CD14-positive monocyte (primary cell): Measurements from ENCODE around the gene PIK3R2. TPM values are rescaled to one million over a fixed set of nuclear protein-coding genes. Genes with fewer than 3 reads are reported as not detected.

Experiments
- DNase-seq, 3 donors: peaks; one replicate each; pipeline ENCODE4 v3.0.0-alpha.2; 2011 to 2022
- H2AFZ ChIP-seq: 2 replicates; pipeline ENCODE4 v1.6.0; 2012; ENCODE audit warnings: mild to moderate bottlenecking, low read depth, low read length, inconsistent platforms; ENCODE audit not compliant: insufficient read depth, poor library complexity, severe bottlenecking
- H3K27ac ChIP-seq, 2 donors: 1 replicate in 1 of 2; 2 replicates in 1 of 2; pipeline ENCODE4 v1.5.1; 2012 to 2013; ENCODE audit warnings: low read length in 2 of 2, control low read depth in 1 of 2, inconsistent platforms in 1 of 2, low read depth in 1 of 2, mild to moderate bottlenecking in 1 of 2
- H3K27me3 ChIP-seq, 2 donors: one replicate each; pipeline versions ENCODE4 v1.6.0 to v1.6.1; 2011 to 2013; ENCODE audit warnings: low read length in 2 of 2; ENCODE audit not compliant: control insufficient read depth in 2 of 2, insufficient read depth in 2 of 2
- H3K36me3 ChIP-seq, 2 donors: replicated peaks in 1 of 2; 1 replicate in 1 of 2; 2 replicates in 1 of 2; pipeline versions ENCODE4 v1.5.1 to v1.6.1; 2012 to 2013; ENCODE audit warnings: low read length in 2 of 2, control low read depth in 1 of 2, inconsistent platforms in 1 of 2, mild to moderate bottlenecking in 1 of 2; ENCODE audit not compliant: insufficient read depth in 2 of 2, control insufficient read depth in 1 of 2
- H3K4me1 ChIP-seq, 2 donors: 1 replicate in 1 of 2; 2 replicates in 1 of 2; pipeline versions ENCODE4 v1.5.1 to v1.6.1; 2012 to 2013; ENCODE audit warnings: low read length in 2 of 2, control low read depth in 1 of 2, inconsistent platforms in 1 of 2, mild to moderate bottlenecking in 1 of 2, moderate library complexity in 1 of 2; ENCODE audit not compliant: insufficient read depth in 2 of 2, control insufficient read depth in 1 of 2
- H3K4me2 ChIP-seq: replicated peaks from 2 replicates; pipeline ENCODE3; 2012; ENCODE audit warnings: low read length, moderate library complexity, mild to moderate bottlenecking; ENCODE audit not compliant: poor library complexity, severe bottlenecking; ENCODE audit errors: extremely low read depth
- H3K4me3 ChIP-seq, 3 experiments: fragments of 200-600 bp in 1 of 3; sonication (generic) in 1 of 3; replicated peaks in 1 of 3; 1 replicate in 2 of 3; 2 replicates in 1 of 3; pipeline ENCODE4 v1.5.1; 2011 to 2013; ENCODE audit warnings: low read length in 3 of 3, mild to moderate bottlenecking in 3 of 3, control low read depth in 2 of 3, low read depth in 2 of 3, inconsistent platforms in 1 of 3, moderate library complexity in 1 of 3
- H3K79me2 ChIP-seq: 2 replicates; pipeline ENCODE4 v1.6.0; 2012; ENCODE audit warnings: mild to moderate bottlenecking, control low read depth, inconsistent platforms, low read length, moderate library complexity; ENCODE audit not compliant: insufficient read depth
- H3K9ac ChIP-seq: 2 replicates; pipeline ENCODE4 v1.6.0; 2017; ENCODE audit warnings: low read length, mild to moderate bottlenecking; ENCODE audit not compliant: insufficient read depth, poor library complexity, severe bottlenecking
- H3K9me3 ChIP-seq, 2 donors: replicated peaks in 1 of 2; 1 replicate in 1 of 2; 2 replicates in 1 of 2; pipeline versions ENCODE4 v1.5.1 to v1.6.1; 2012 to 2013; ENCODE audit warnings: low read length in 2 of 2, control low read depth in 1 of 2; ENCODE audit not compliant: control insufficient read depth in 1 of 2, insufficient read depth in 1 of 2
- H4K20me1 ChIP-seq: 2 replicates; pipeline ENCODE4 v1.6.0; 2012; ENCODE audit warnings: mild to moderate bottlenecking, low read length, control low read depth, moderate library complexity; ENCODE audit not compliant: insufficient read depth
- H3K27ac Mint-ChIP-seq, 7 donors: one replicate each; pipeline ENCODE4 v1.8.0; 2020; ENCODE audit warnings: mild to moderate bottlenecking in 7 of 7, mixed read lengths in 7 of 7, moderate library complexity in 6 of 7, inconsistent platforms in 2 of 7
- H3K27me3 Mint-ChIP-seq, 3 donors: one replicate each; pipeline ENCODE4 v1.8.0; 2021 to 2022; ENCODE audit warnings: low read depth in 3 of 3, mild to moderate bottlenecking in 3 of 3, mixed read lengths in 3 of 3, moderate library complexity in 3 of 3, inconsistent platforms in 1 of 3
- H3K36me3 Mint-ChIP-seq, 2 donors: one replicate each; pipeline ENCODE4 v1.8.0; 2020; ENCODE audit warnings: mixed read lengths in 2 of 2, inconsistent platforms in 1 of 2, mild to moderate bottlenecking in 1 of 2
- H3K4me1 Mint-ChIP-seq: one replicate; pipeline ENCODE4 v1.8.0; 2020; ENCODE audit warnings: mild to moderate bottlenecking, mixed read lengths
- H3K4me3 Mint-ChIP-seq, 2 donors: one replicate each; pipeline ENCODE4 v1.8.0; 2020; ENCODE audit warnings: mild to moderate bottlenecking in 2 of 2, mixed read lengths in 2 of 2, moderate library complexity in 1 of 2
- H3K9me3 Mint-ChIP-seq, 7 donors: one replicate each; pipeline ENCODE4 v1.8.0; 2020 to 2022; ENCODE audit warnings: mixed read lengths in 7 of 7, mild to moderate bottlenecking in 6 of 7, moderate library complexity in 6 of 7, inconsistent platforms in 2 of 7
- CTCF ChIP-seq: fragments of 200-600 bp; IDR thresholded peaks from one replicate; pipeline ENCODE4 v1.8.0; 2022; ENCODE audit warnings: antibody characterized with exemption, mild to moderate bottlenecking
- WGBS: methylation state at CpG from one replicate; pipeline ENCODE4 v1.1.5; 2013; ENCODE audit warnings: missing lambda C conversion rate; ENCODE audit not compliant: insufficient coverage; 5-methylcytosine and 5-hydroxymethylcytosine counted together
- intact Hi-C, 2 donors: fragments of 100-400 bp; cut with micrococcal nuclease; formaldehyde crosslinking; loops; one replicate each; pipeline versions ENCODE4 v1.15.0 to v1.15.1; 2023
- polyA plus RNA-seq, 3 donors: library from polyadenylated mRNA; depleted of rRNA in 1 of 3; unstranded in 2 of 3; stranded (reverse) in 1 of 3; fragments of 300-500 nt in 2 of 3; fragments of >200 nt in 1 of 3; fragmentation: Illumina TruSeq in 2 of 3; gene quantifications; 1 replicate in 2 of 3; 2 replicates in 1 of 3; pipeline ENCODE4 v1.2.3, GENCODE V29; 2012 to 2021

The PIK3R2 gene
- polyA plus RNA-seq, 3 donors, result 0.99 to 7.7 (median 2.0) TPM

GRCh38 chr19:18147396-18147795, 5.6 kb upstream of the PIK3R2 start:
- intact Hi-C loops, result no loop called here
- peak overlapping the region in 1 of 7 donors; percentile 36 for H3K27ac Mint-ChIP-seq
- no peak for DNase-seq
- H3K36me3 Mint-ChIP-seq, result peaks cover 59 to 85% of the 10 kb centered on the region in 2 donors
- H3K9me3 ChIP-seq, result no peaks in the 10 kb centered on the region
- H3K27me3 Mint-ChIP-seq, result peaks cover 0 to 3% (median 0%) of the 10 kb centered on the region in 3 donors
- TF ChIP-seq CTCF, result no peak
- peaks cover 0 to 4% (median 0%) of the 10 kb centered on the region in 7 donors for H3K9me3 Mint-ChIP-seq
- H3K4me2 ChIP-seq, result no peak overlapping the region
- H3K4me1 Mint-ChIP-seq, result peaks cover 13% of the 10 kb centered on the region
- peaks cover 74 to 84% of the 10 kb centered on the region in 2 donors for H3K36me3 ChIP-seq
- H2AFZ ChIP-seq, result no peak overlapping the region
- 93% methylated on average over 7 of the region's 13 CpGs for WGBS
- no peaks in the 10 kb centered on the region for H3K79me2 ChIP-seq
- H3K4me3 Mint-ChIP-seq, result no peak overlapping the region
- H3K9ac ChIP-seq, result no peak overlapping the region
- no peaks in the 10 kb centered on the region for H3K27me3 ChIP-seq
- H3K27ac ChIP-seq, result no peak overlapping the region
- H3K4me1 ChIP-seq, result peaks cover 11 to 14% of the 10 kb centered on the region in 2 donors
- no peak overlapping the region for H3K4me3 ChIP-seq
- H4K20me1 ChIP-seq, result peaks cover 48% of the 10 kb centered on the region

- no peak overlapping the region for H3K9ac ChIP-seq
- no peak for TF ChIP-seq CTCF
- H4K20me1 ChIP-seq, result peaks cover 47% of the 10 kb centered on the region
- H3K4me3 Mint-ChIP-seq, result no peak overlapping the region
- no peak overlapping the region for H3K4me3 ChIP-seq
- intact Hi-C loops, result no loop called here
- peaks cover 0 to 3% (median 2%) of the 10 kb centered on the region in 3 donors for H3K27me3 Mint-ChIP-seq
- H3K4me1 ChIP-seq, result peaks cover 22 to 30% of the 10 kb centered on the region in 2 donors
- H3K4me1 Mint-ChIP-seq, result peaks cover 22% of the 10 kb centered on the region
- no peaks in the 10 kb centered on the region for H3K27me3 ChIP-seq
- H2AFZ ChIP-seq, result no peak overlapping the region
- H3K79me2 ChIP-seq, result peaks cover 13% of the 10 kb centered on the region
- H3K27ac Mint-ChIP-seq, result peak overlapping the region in 1 of 7 donors; percentile 46
- WGBS, result 87% methylated on average over 15 of the region's 16 CpGs
- peaks cover 52 to 62% of the 10 kb centered on the region in 2 donors for H3K36me3 ChIP-seq
- H3K27ac ChIP-seq, result no peak overlapping the region
- H3K9me3 ChIP-seq, result no peaks in the 10 kb centered on the region
- no peak overlapping the region for H3K4me2 ChIP-seq
- no peak for DNase-seq
- peaks cover 44 to 63% of the 10 kb centered on the region in 2 donors for H3K36me3 Mint-ChIP-seq
- peaks cover 0 to 4% (median 0%) of the 10 kb centered on the region in 7 donors for H3K9me3 Mint-ChIP-seq
Observed at GRCh38 chr19:18149596-18149975, 3.4 kb upstream of the PIK3R2 start.
